A549 (cell line): ENCODE results near the gene POLR3GL. TPM values are rescaled to one million over a fixed set of nuclear protein-coding genes. Genes with fewer than 3 reads are reported as not detected.

Experiments
- ATAC-seq, 2 experiments: fragments of 200-7000 bp in 1 of 2; fragments of >200 bp in 1 of 2; cut with Nextera tagmentation in 1 of 2; cut with Tn5 transposase in 1 of 2; 3 replicates each; pipeline versions ENCODE4 v1.8.0 to v1.9.1; 2018 to 2020; ENCODE audit warnings: mild to moderate bottlenecking in 1 of 2, moderate library complexity in 1 of 2
- CTCF ChIA-PET: fragments of 300-600 bp; sonication (Branson Sonifier 250); formaldehyde crosslinking; extraction: SDS; loops from one replicate; lab custom pipeline; 2021; ENCODE audit warnings: antibody characterized with exemption, inconsistent platforms; lab: Yijun Ruan, JAX
- POLR2A ChIA-PET: fragments of 350-600 bp; formaldehyde crosslinking; extraction: SDS; loops from one replicate; lab custom pipeline; 2021; ENCODE audit warnings: antibody characterized with exemption, inconsistent platforms; lab: Yijun Ruan, JAX
- DNase-seq, 2 experiments: peaks; one replicate each; pipeline versions ENCODE4 v3.0.0 to v3.0.0-alpha.2; 2011 to 2016; ENCODE audit warnings: low read depth in 1 of 2, low spot score in 1 of 2
- FAIRE-seq: peaks from 2 replicates; lab custom pipeline; 2011; peaks lifted over from hg19 to GRCh38; lab: Jason Lieb, UNC
- H3K27ac ChIP-seq, 2 experiments: fragments of >200 bp; sonication (Bioruptor Twin); formaldehyde crosslinking; 3 replicates each; pipeline ENCODE4 v1.5.1; 2016 to 2017
- H3K4me1 ChIP-seq: fragments of >200 bp; sonication (Bioruptor Twin); formaldehyde crosslinking; 3 replicates; pipeline ENCODE4 v1.6.1; 2016
- H3K4me2 ChIP-seq: fragments of >200 bp; sonication (Bioruptor Twin); formaldehyde crosslinking; 3 replicates; pipeline ENCODE4 v1.6.1; 2016
- H3K4me3 ChIP-seq: fragments of >200 bp; sonication (Bioruptor Twin); formaldehyde crosslinking; 3 replicates; pipeline ENCODE4 v1.5.1; 2016
- H3K9me3 ChIP-seq: fragments of >200 bp; sonication (Bioruptor Twin); formaldehyde crosslinking; 3 replicates; pipeline ENCODE4 v1.6.1; 2016
- BHLHE40 ChIP-seq: IDR thresholded peaks from 2 replicates; pipeline ENCODE4 v1.6.1; 2012; ENCODE audit warnings: low read depth, low read length, inconsistent platforms
- CEBPB ChIP-seq, 2 experiments: fragments of >200 bp in 1 of 2; sonication (Bioruptor Twin) in 1 of 2; formaldehyde crosslinking in 1 of 2; IDR thresholded peaks; 2 replicates each; pipeline ENCODE4 v1.6.1; 2012 to 2016
- CHD2 ChIP-seq: fragments of 150-350 bp; IDR thresholded peaks from 2 replicates; pipeline ENCODE4 v1.6.1; 2014; ENCODE audit warnings: low read length; ENCODE audit not compliant: partially characterized antibody
- CHD4 ChIP-seq: fragments of 200-600 bp; sonication (generic); IDR thresholded peaks from 2 replicates; pipeline ENCODE4 v1.6.1; 2016; ENCODE audit warnings: antibody characterized with exemption, mild to moderate bottlenecking, borderline replicate concordance
- EHF ChIP-seq: fragments of 250-450 bp; sonication (Bioruptor Pico); IDR thresholded peaks from 2 replicates; pipeline ENCODE4 v1.5.0; 2020; ENCODE audit warnings: mild to moderate bottlenecking
- EHMT2 ChIP-seq: fragments of 200-600 bp; sonication (generic); IDR thresholded peaks from 2 replicates; pipeline ENCODE4 v1.6.1; 2016; ENCODE audit warnings: antibody characterized with exemption, low read depth, mild to moderate bottlenecking, moderate library complexity
- ESRRA ChIP-seq: fragments of 150-350 bp; IDR thresholded peaks from 2 replicates; pipeline ENCODE4 v1.6.1; 2014; ENCODE audit warnings: mild to moderate bottlenecking, low read length, borderline replicate concordance
- HES2 ChIP-seq: fragments of >200 bp; sonication (Bioruptor Twin); formaldehyde crosslinking; IDR thresholded peaks from 2 replicates; pipeline ENCODE4 v1.6.1; 2016
- HOXA7 ChIP-seq: fragments of 250-450 bp; sonication (Bioruptor Pico); IDR thresholded peaks from 2 replicates; pipeline ENCODE4 v1.5.0; 2020; ENCODE audit warnings: mild to moderate bottlenecking, moderate library complexity
- JUN ChIP-seq, 2 experiments: fragments of >200 bp; sonication (Bioruptor Twin); formaldehyde crosslinking; IDR thresholded peaks; 2 replicates in 1 of 2; 3 replicates in 1 of 2; pipeline ENCODE4 v1.6.1; 2016 to 2017
- JUNB ChIP-seq: fragments of >200 bp; sonication (Bioruptor Twin); formaldehyde crosslinking; IDR thresholded peaks from 2 replicates; pipeline ENCODE4 v1.6.1; 2016
- KDM5A ChIP-seq: fragments of 200-600 bp; sonication (generic); IDR thresholded peaks from 2 replicates; pipeline ENCODE4 v1.6.1; 2016; ENCODE audit warnings: antibody characterized with exemption, mild to moderate bottlenecking
- MYC ChIP-seq: IDR thresholded peaks from 2 replicates; pipeline ENCODE4 v1.6.1; 2012; ENCODE audit warnings: mild to moderate bottlenecking, inconsistent platforms, low read length, improper control_type of control experiment, borderline replicate concordance
- NFE2L2 ChIP-seq: fragments of 150-350 bp; conservative IDR thresholded peaks from 2 replicates; pipeline ENCODE4 v1.6.1; 2014; ENCODE audit warnings: low read length
- NPAS2 ChIP-seq: fragments of 250-450 bp; sonication (Bioruptor Pico); IDR thresholded peaks from 2 replicates; pipeline ENCODE4 v1.8.0; 2022; ENCODE audit warnings: mild to moderate bottlenecking, moderate library complexity, borderline replicate concordance
- NR3C1 ChIP-seq: fragments of >200 bp; sonication (Bioruptor Twin); formaldehyde crosslinking; IDR thresholded peaks from 3 replicates; pipeline ENCODE4 v1.6.1; 2017
- RAD21 ChIP-seq, 2 experiments: fragments of >200 bp in 1 of 2; sonication (Bioruptor Twin) in 1 of 2; formaldehyde crosslinking in 1 of 2; IDR thresholded peaks in 1 of 2; conservative IDR thresholded peaks in 1 of 2; 2 replicates in 1 of 2; 3 replicates in 1 of 2; pipeline ENCODE4 v1.6.1; 2012 to 2018; ENCODE audit warnings: inconsistent platforms in 1 of 2
- REST ChIP-seq: fragments of 200-600 bp; sonication (generic); IDR thresholded peaks from 2 replicates; pipeline ENCODE4 v1.6.1; 2016; ENCODE audit warnings: antibody characterized with exemption, mild to moderate bottlenecking, moderate library complexity
- SREBF2 ChIP-seq: fragments of 450-650 bp; IDR thresholded peaks from 2 replicates; pipeline ENCODE4 v1.6.1; 2014; ENCODE audit warnings: mild to moderate bottlenecking, moderate library complexity
- TP53 ChIP-seq: fragments of 250-450 bp; sonication (Bioruptor Pico); IDR thresholded peaks from 2 replicates; pipeline ENCODE4 v1.5.0; 2021; ENCODE audit warnings: mild to moderate bottlenecking, moderate library complexity
- USF2 ChIP-seq: fragments of 450-650 bp; IDR thresholded peaks from 2 replicates; pipeline ENCODE4 v1.6.1; 2014; ENCODE audit warnings: antibody characterized with exemption
- ZFP36 ChIP-seq: fragments of 450-650 bp; IDR thresholded peaks from 2 replicates; pipeline ENCODE4 v1.6.1; 2014; ENCODE audit warnings: borderline replicate concordance; ENCODE audit not compliant: partially characterized antibody
- ZSCAN20 ChIP-seq: fragments of 250-450 bp; sonication (Bioruptor Pico); IDR thresholded peaks from 2 replicates; pipeline ENCODE4 v1.8.0; 2022; ENCODE audit warnings: mild to moderate bottlenecking, moderate library complexity
- WGBS: methylation state at CpG from one replicate; pipeline ENCODE4 v1.1.6; 2017; ENCODE audit errors: missing lambda C conversion rate; 5-methylcytosine and 5-hydroxymethylcytosine counted together
- polyA plus RNA-seq, 4 experiments: library from polyadenylated mRNA; depleted of rRNA in 3 of 4; stranded (reverse); fragments of >200 nt; fragmentation: RNase III in 1 of 4; extraction: RNeasy Plus Mini Kit Qiagen cat#74134 plus additional on column Dnase treatment in 1 of 4; gene quantifications; 2 replicates in 3 of 4; 3 replicates in 1 of 4; pipeline ENCODE4 v1.2.3, GENCODE V29; 2011 to 2017

Gene POLR3GL
- polyA plus RNA-seq, 2 of the 4 experiments (the other 2 are of a cell fraction): 12.6 to 15.7 TPM

- Histone ChIP-seq H3K4me2 (peak overlapping the region; percentile 92), H3K27ac (peak overlapping the region in 1 of 2 experiments; percentile 85; a peak in 4 of 6 replicates), H3K4me3 (peak overlapping the region; percentile 73), H3K4me1 (peaks cover 48% of the 10 kb centered on the region), H3K9me3 (no peaks in the 10 kb centered on the region)
- no peak for DNase-seq
- 78% methylated on average over 45 of the region's 57 CpGs for WGBS
- POLR2A ChIA-PET: interaction anchor here (1.0 kb wide), 1 partner anchor 34 kb away, joined by 4 read pairs; the partner anchor contains the start of gene RBM8A
- no peak for TF ChIP-seq HES2
- TF ChIP-seq JUN (IDR thresholded peaks at IDR 0.05): no peak
- TF ChIP-seq BHLHE40: no peak
- TF ChIP-seq NR3C1: no peak
- no peak for TF ChIP-seq EHF (CRISPR knock-in tag)
- no peak for TF ChIP-seq ZSCAN20 (CRISPR knock-in tag)
- TF ChIP-seq EHMT2: no peak
- TF ChIP-seq CEBPB (IDR thresholded peaks at IDR 0.05): no peak
- TF ChIP-seq ESRRA: no peak
- TF ChIP-seq CHD4: no peak
- TF ChIP-seq, all 56 proteins: peak for 0
- no peak for FAIRE-seq
- ATAC-seq: no peak
- CTCF ChIA-PET: interaction anchor here (9.1 kb wide), 1 partner anchor 18 kb away, joined by 110 read pairs; no protein-coding TSS in a partner anchor
Measured at GRCh38 chr1:145961425-145962156, 2.9 kb upstream of the POLR3GL start.

- TF ChIP-seq HES2: no peak
- no peak for TF ChIP-seq KDM5A
- TF ChIP-seq, all 56 proteins: peak for 0
- CTCF ChIA-PET: interaction anchor here (0.5 to 9.1 kb wide), 4 partner anchors 17 to 55 kb away, joined by 3 to 110 read pairs (median 4); no protein-coding TSS in a partner anchor
- WGBS: 46% methylated on average over 17 of the region's 36 CpGs
- Histone ChIP-seq H3K4me2 (peak overlapping the region; percentile 92), H3K4me1 (peaks cover 44% of the 10 kb centered on the region), H3K27ac (peak overlapping the region; percentile 49 to 85; a peak in 5 of 6 replicates), H3K9me3 (peaks cover 5% of the 10 kb centered on the region; the same call in 2 of the 3 replicates), H3K4me3 (peak overlapping the region; percentile 37)
- DNase-seq (no peak), FAIRE-seq (no peak), ATAC-seq (no peak)
- POLR2A ChIA-PET: interaction anchor here (0.5 to 3.1 kb wide), 4 partner anchors 33 to 103 kb away, joined by 4 to 39 read pairs (median 9); partner anchors contain the start of genes PIAS3 and RBM8A
Measured at GRCh38 chr1:145962157-145963102, 2.1 kb upstream of the POLR3GL start.

GRCh38 chr1:145963265-145964019 lies 1.0 kb upstream of the POLR3GL start:
- peak overlapping the region; percentile 78 to 87 for H3K27ac ChIP-seq
- peak in 1 of 2 experiments; percentile 34 for DNase-seq

More at GRCh38 chr1:145963265-145964019, 1.0 kb upstream of the POLR3GL start:
- FAIRE-seq: no peak
- no peak for ATAC-seq
- peaks cover 10% of the 10 kb centered on the region; the same call in 2 of the 3 replicates for H3K9me3 ChIP-seq
- H3K4me3 ChIP-seq: peak overlapping the region; percentile 55
- peaks cover 41% of the 10 kb centered on the region for H3K4me1 ChIP-seq
- CTCF ChIA-PET: interaction anchor here (1.2 to 9.1 kb wide), 6 partner anchors 16 to 71 kb away, joined by 3 to 110 read pairs (median 6); partner anchors contain the start of genes ITGA10 and RBM8A
- no peak for TF ChIP-seq NPAS2 (CRISPR knock-in tag)
- TF ChIP-seq USF2: no peak
- TF ChIP-seq ZFP36: no peak
- no peak for TF ChIP-seq HOXA7 (CRISPR knock-in tag)
- TF ChIP-seq TP53 (CRISPR knock-in tag): no peak
- no peak for TF ChIP-seq EHMT2
- TF ChIP-seq MYC: no peak
- no peak for TF ChIP-seq RAD21 (conservative IDR thresholded peaks at IDR 0.05 in 1 of 2, IDR thresholded peaks at IDR 0.05 in 1 of 2)
- TF ChIP-seq KDM5A: no peak
- TF ChIP-seq REST: no peak
- TF ChIP-seq CHD2: no peak
- no peak for TF ChIP-seq CHD4
- no peak for TF ChIP-seq SREBF2
- no peak for TF ChIP-seq JUNB
- no peak for TF ChIP-seq NFE2L2
- 59% methylated on average over 5 of the region's 5 CpGs for WGBS
- POLR2A ChIA-PET: interaction anchor here (1.0 to 3.1 kb wide), 7 partner anchors 16 to 104 kb away, joined by 3 to 39 read pairs (median 7); partner anchors contain the start of genes PIAS3 and RBM8A
- H3K4me2 ChIP-seq: peak overlapping the region; percentile 92
